ENCODE measurements around the gene MRPL2. TPM values are rescaled to one million over a fixed set of nuclear protein-coding genes. Genes with fewer than 3 reads are reported as not detected.

MRPL2 gene
- total RNA-seq, 2 experiments from 2014 or later: 108 TPM

- Mint-ChIP-seq H3K36me3 (ENCODE audit: low read depth) (peaks cover 19% of the 10 kb centered on the region), H3K27ac (no peak overlapping the region), H3K4me3 (no peak overlapping the region), H3K9me3 (no peaks in the 10 kb centered on the region), H3K4me1 (ENCODE audit: low read depth) (no peaks in the 10 kb centered on the region), H3K27me3 (no peaks in the 10 kb centered on the region)
- ATAC-seq (no peak), DNase-seq (no peak)
- TF ChIP-seq CTCF (IDR thresholded peaks at IDR 0.05): no peak
- intact Hi-C loops (cut with micrococcal nuclease): no loop called here
- POLR2A ChIA-PET: interaction anchor here (0.9 to 1.1 kb wide), 2 partner anchors 59 to 73 kb away, joined by 3 read pairs; no protein-coding TSS in a partner anchor
- CTCF ChIA-PET: interaction anchor here (1.1 to 1.6 kb wide), 2 partner anchors 9 to 105 kb away, joined by 3 to 6 read pairs; no protein-coding TSS in a partner anchor
Observed at GRCh38 chr6:43038727-43039126, 20.5 kb downstream of the MRPL2 start.

- TF ChIP-seq CTCF (IDR thresholded peaks at IDR 0.05): no peak
- Mint-ChIP-seq H3K4me1 (ENCODE audit: low read depth) (peaks cover 4% of the 10 kb centered on the region), H3K4me3 (no peak overlapping the region), H3K27me3 (no peaks in the 10 kb centered on the region), H3K36me3 (ENCODE audit: low read depth) (peaks cover 22% of the 10 kb centered on the region), H3K9me3 (no peaks in the 10 kb centered on the region), H3K27ac (no peak overlapping the region)
- ChIA-PET CTCF (no interaction called here), POLR2A (interaction anchor here (0.6 kb wide), 1 partner anchor 776 kb away, joined by 3 read pairs; no protein-coding TSS in a partner anchor)
- no peak for ATAC-seq
- DNase-seq: no peak
- intact Hi-C loops (cut with micrococcal nuclease): no loop called here
Observed at GRCh38 chr6:43037706-43038105, 21.5 kb downstream of the MRPL2 start.

GRCh38 chr6:43037197-43037596 is 22.0 kb downstream of the MRPL2 start:
- DNase-seq (no peak), ATAC-seq (no peak)
- Mint-ChIP-seq H3K36me3 (ENCODE audit: low read depth) (peaks cover 22% of the 10 kb centered on the region), H3K27ac (no peak overlapping the region), H3K4me3 (no peak overlapping the region), H3K4me1 (ENCODE audit: low read depth) (peaks cover 4% of the 10 kb centered on the region), H3K9me3 (no peaks in the 10 kb centered on the region), H3K27me3 (no peaks in the 10 kb centered on the region)
- no peak for TF ChIP-seq CTCF (IDR thresholded peaks at IDR 0.05)
- intact Hi-C loops (cut with micrococcal nuclease): no loop called here
- POLR2A ChIA-PET: no interaction called here
- CTCF ChIA-PET: no interaction called here

GRCh38 chr6:43036712-43037111 is 22.5 kb downstream of the MRPL2 start:
- Mint-ChIP-seq H3K4me3 (no peak overlapping the region), H3K4me1 (ENCODE audit: low read depth) (peaks cover 4% of the 10 kb centered on the region), H3K27ac (no peak overlapping the region), H3K36me3 (ENCODE audit: low read depth) (peaks cover 24% of the 10 kb centered on the region), H3K27me3 (no peaks in the 10 kb centered on the region), H3K9me3 (no peaks in the 10 kb centered on the region)
- POLR2A ChIA-PET: no interaction called here
- CTCF ChIA-PET: interaction anchor here (1.0 kb wide), 1 partner anchor 107 kb away, joined by 4 read pairs; no protein-coding TSS in a partner anchor
- DNase-seq (no peak), ATAC-seq (no peak)
- intact Hi-C loops (cut with micrococcal nuclease): no loop called here
- TF ChIP-seq CTCF (IDR thresholded peaks at IDR 0.05): no peak

- Mint-ChIP-seq H3K9me3 (no peaks in the 10 kb centered on the region), H3K36me3 (ENCODE audit: low read depth) (peaks cover 30% of the 10 kb centered on the region), H3K27me3 (no peaks in the 10 kb centered on the region), H3K4me1 (ENCODE audit: low read depth) (peaks cover 4% of the 10 kb centered on the region), H3K27ac (no peak overlapping the region), H3K4me3 (no peak overlapping the region)
- intact Hi-C loops (cut with micrococcal nuclease): no loop called here
- ChIA-PET CTCF (interaction anchor here (1.0 to 1.6 kb wide), 4 partner anchors 12 to 108 kb away, joined by 3 to 4 read pairs (median 3); no protein-coding TSS in a partner anchor), POLR2A (interaction anchor here (0.6 kb wide), 2 partner anchors 19 to 393 kb away, joined by 3 to 4 read pairs; no protein-coding TSS in a partner anchor)
- DNase-seq (no peak), ATAC-seq (no peak)
- TF ChIP-seq CTCF (IDR thresholded peaks at IDR 0.05): no peak
Observed at GRCh38 chr6:43035495-43036194, 23.6 kb downstream of the MRPL2 start.

All from activated CD8-positive, alpha-beta T cell treated with anti-CD3 and anti-CD28 coated beads for 36 hours (primary cell).